ENCODE results near the gene MYADM.
"Not testable (repeated sequence)": the region's sequence is repeated elsewhere in the genome, so short reads cannot be mapped to it uniquely, and the experiment has no call there.

Gene MYADM

DNA sequence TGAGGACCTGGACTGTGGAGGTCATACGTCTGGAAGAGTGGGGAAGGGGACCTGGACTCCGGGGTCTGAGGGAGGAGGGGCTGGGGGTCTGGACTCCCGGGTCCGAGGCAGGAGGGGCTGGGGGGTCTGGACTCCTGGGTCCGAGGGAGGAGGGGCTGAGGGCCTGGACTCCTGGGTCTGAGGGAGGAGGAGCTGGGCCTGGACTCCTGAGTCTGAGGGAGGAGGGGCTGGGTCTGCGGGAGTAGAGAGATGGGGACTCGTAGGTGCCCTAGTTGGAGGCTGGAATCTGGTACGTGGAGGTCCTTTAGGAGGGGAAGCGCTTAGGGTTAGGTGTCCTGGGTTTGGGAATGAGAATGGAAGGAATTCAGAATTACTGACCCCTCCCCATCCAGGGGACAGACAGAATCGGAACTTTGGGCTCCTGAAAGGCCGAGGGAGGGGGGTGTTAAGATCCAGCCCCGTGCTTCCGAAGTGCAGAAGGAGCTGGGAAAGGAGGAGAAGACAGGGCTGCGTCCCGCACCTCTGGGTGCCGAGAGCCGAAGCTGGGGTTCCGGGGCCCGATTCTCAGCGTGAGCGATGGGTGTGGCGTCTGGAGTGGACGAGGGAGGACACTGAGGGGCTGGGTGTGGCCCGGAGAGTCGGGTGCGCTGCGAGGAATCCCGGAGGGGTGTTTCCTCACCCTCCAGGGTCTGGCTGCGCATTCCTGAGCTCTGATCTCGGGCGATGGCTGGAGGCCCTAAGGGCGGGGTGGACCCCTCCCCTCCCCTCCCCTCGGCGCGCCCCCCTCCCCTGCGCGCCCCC lies 608 bp downstream of the MYADM start:
- no peak for DNase-seq (ENCODE audit: low read depth, low spot score)
- H3K9ac ChIP-seq (ENCODE audit: insufficient read length): peak overlapping the region; percentile 77
- peak overlapping the region; percentile 80 for H3K4me3 ChIP-seq
- no peak for TF ChIP-seq EZH2 (IDR thresholded peaks at IDR 0.05)
- TF ChIP-seq FOXP2 (optimal IDR thresholded peaks at IDR 0.05; ENCODE audit: control extremely low read depth, extremely low read length, insufficient read depth): no peak
- TF ChIP-seq POLR2AphosphoS5 (IDR thresholded peaks at IDR 0.05; ENCODE audit: borderline replicate concordance, low read depth, low read length): no peak
- no peaks in the 10 kb centered on the region for H3K36me3 ChIP-seq (ENCODE audit: insufficient read depth, low read length)
- no peaks in the 10 kb centered on the region for H3K9me3 ChIP-seq (ENCODE audit: low read depth, low read length)
- H3K27ac ChIP-seq: peak overlapping the region; percentile 48; the same call in 1 of the 2 replicates

DNA sequence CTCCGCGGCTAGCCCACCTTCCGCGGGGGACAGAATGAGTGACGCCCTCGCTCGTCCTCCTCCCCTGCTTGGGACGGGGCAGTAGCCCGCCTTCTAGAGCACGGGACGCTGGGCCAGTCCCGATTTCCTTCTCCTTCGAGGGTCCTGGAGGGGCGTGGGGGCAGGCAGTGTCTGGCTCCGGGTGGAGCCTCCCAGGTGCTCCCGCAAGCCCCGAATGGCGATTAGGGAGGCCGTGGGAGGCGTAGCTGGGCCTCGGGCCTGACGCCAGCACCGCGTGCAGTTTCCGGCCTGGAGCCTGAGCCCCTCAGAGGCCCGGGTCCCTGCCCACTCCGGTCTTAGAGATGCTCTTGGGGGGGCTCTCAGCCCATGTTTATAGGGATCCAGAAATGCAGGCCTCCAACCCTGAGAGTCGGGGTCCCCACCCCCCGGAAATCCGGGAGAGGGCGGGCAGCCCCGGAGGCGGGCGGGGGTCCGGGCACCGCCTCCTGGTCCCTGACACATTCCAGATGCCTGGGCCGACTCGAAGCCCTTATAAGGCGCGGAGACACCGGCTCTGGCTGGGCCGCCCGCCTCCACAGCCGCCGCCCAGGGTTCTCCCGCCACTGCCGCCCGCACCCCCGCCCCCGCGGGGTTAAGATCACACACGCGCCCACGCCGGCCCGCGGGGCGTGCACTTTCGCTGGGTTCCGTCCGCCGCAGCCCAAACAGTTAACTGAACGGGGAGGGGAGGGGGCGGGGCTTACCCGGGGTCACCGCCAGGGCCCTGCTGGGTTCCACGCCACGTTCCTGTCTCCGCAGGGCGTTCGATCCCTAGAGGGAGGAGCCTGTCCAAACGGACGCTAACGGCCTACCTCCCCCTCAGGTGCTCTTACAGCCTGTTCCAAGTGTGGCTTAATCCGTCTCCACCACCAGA lies 1.5 kb downstream of the MYADM start:
- H3K4me3 ChIP-seq: peak overlapping the region; percentile 80
- H3K36me3 ChIP-seq (ENCODE audit: insufficient read depth, low read length): no peaks in the 10 kb centered on the region; the same call in 1 of the 2 replicates
- TF ChIP-seq FOXP2 (optimal IDR thresholded peaks at IDR 0.05; ENCODE audit: control extremely low read depth, extremely low read length, insufficient read depth) (no peak), POLR2AphosphoS5 (IDR thresholded peaks at IDR 0.05; ENCODE audit: borderline replicate concordance, low read depth, low read length) (0 out of 2 replicates have a peak, but pooled peaks have one; percentile 13)
- no peak for DNase-seq (ENCODE audit: low read depth, low spot score)
- H3K9me3 ChIP-seq (ENCODE audit: low read depth, low read length): no peaks in the 10 kb centered on the region
- peak overlapping the region; percentile 77 for H3K9ac ChIP-seq (ENCODE audit: insufficient read length)
- H3K27ac ChIP-seq: peak overlapping the region; percentile 68

DNA sequence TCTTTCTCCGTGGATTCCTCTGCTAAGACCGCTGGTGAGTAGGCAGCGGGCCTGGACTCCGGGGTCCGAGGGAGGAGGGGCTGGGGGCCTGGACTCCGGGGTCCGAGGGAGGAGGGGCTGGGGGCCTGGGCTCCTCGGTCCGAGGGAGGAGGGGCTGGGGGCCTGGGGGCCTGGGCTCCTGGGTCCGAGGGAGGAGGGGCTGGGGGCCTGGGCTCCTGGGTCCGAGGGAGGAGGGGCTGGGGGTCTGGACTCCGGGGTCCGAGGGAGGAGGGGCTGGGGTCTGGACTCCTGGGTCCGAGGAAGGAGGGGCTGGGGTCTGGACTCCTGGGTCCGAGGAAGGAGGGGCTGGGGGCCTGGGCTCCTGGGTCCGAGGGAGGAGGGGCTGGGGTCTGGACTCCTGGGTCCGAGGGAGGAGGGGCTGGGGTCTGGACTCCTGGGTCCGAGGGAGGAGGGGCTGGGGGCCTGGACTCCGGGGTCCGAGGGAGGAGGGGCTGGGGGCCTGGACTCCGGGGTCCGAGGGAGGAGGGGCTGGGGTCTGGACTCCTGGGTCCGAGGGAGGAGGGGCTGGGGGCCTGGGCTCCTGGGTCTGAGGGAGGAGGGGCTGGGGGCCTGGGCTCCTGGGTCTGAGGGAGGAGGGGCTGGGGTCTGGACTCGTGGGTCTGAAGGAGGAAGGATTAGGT lies 2.3 kb downstream of the MYADM start:
- not testable (repeated sequence) for DNase-seq (ENCODE audit: low read depth, low spot score); H3K9me3 ChIP-seq (ENCODE audit: low read depth, low read length); H3K36me3 ChIP-seq (ENCODE audit: insufficient read depth, low read length)
- Histone ChIP-seq H3K4me3 (peak overlapping the region; percentile 80), H3K27ac (peak overlapping the region; percentile 68; the same call in 1 of the 2 replicates), H3K9ac (ENCODE audit: insufficient read length) (peak overlapping the region; percentile 77)

DNA sequence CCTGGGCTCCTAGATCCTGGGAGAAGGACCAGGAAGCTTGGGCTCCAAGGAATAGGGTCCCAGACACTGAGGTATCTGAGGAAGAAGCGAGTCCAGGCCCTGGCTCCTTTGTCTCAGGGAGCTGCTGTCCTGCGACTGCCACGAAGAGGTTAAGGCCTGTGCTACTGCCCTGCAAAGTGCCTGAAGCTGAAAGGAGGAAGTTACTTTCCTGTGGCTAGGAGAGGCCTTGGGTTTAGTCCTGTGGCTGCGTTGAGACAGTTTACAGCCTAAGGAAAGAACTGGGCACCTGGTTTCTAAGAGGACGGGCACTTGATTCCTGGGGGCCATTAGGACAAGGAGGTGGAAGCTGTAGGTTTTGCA lies 2.8 kb downstream of the MYADM start:
- no peak for DNase-seq (ENCODE audit: low read depth, low spot score)
- Histone ChIP-seq H3K4me3 (no peak overlapping the region), H3K9me3 (ENCODE audit: low read depth, low read length) (no peaks in the 10 kb centered on the region), H3K27ac (no peak overlapping the region), H3K9ac (ENCODE audit: insufficient read length) (no peak overlapping the region), H3K36me3 (ENCODE audit: insufficient read depth, low read length) (no peaks in the 10 kb centered on the region; the same call in 1 of the 2 replicates)
- no peak for TF ChIP-seq POLR2AphosphoS5 (IDR thresholded peaks at IDR 0.05; ENCODE audit: borderline replicate concordance, low read depth, low read length)
- TF ChIP-seq EZH2 (IDR thresholded peaks at IDR 0.05): no peak
- no peak for TF ChIP-seq FOXP2 (optimal IDR thresholded peaks at IDR 0.05; ENCODE audit: control extremely low read depth, extremely low read length, insufficient read depth)

DNA sequence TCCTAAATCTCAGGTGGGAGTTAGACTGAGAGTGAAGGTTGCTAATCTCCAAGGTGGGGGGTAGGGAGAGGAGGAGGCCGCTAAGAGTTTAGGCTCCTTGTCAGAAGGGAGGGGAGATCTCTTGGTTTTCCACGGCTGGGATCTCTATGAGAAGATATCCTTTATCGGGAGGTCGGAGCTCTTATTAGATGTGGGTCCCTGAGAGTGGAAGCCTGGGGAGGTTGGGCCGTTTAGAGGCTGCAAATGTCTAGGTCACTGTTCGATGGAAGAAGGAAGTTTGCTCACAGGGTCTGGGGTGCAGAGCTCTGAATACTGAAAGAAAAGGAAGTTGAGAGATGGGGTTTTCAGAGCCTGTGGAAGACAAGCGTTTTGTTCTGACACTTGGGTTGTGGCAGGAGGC lies 3.8 kb downstream of the MYADM start:
- Histone ChIP-seq H3K9ac (ENCODE audit: insufficient read length) (no peak overlapping the region), H3K36me3 (ENCODE audit: insufficient read depth, low read length) (no peaks in the 10 kb centered on the region; the same call in 1 of the 2 replicates), H3K4me3 (no peak overlapping the region), H3K27ac (no peak overlapping the region), H3K9me3 (ENCODE audit: low read depth, low read length) (no peaks in the 10 kb centered on the region)
- TF ChIP-seq POLR2AphosphoS5 (IDR thresholded peaks at IDR 0.05; ENCODE audit: borderline replicate concordance, low read depth, low read length) (no peak), EZH2 (IDR thresholded peaks at IDR 0.05) (no peak), FOXP2 (optimal IDR thresholded peaks at IDR 0.05; ENCODE audit: control extremely low read depth, extremely low read length, insufficient read depth) (no peak)
- DNase-seq (ENCODE audit: low read depth, low spot score): no peak

DNA sequence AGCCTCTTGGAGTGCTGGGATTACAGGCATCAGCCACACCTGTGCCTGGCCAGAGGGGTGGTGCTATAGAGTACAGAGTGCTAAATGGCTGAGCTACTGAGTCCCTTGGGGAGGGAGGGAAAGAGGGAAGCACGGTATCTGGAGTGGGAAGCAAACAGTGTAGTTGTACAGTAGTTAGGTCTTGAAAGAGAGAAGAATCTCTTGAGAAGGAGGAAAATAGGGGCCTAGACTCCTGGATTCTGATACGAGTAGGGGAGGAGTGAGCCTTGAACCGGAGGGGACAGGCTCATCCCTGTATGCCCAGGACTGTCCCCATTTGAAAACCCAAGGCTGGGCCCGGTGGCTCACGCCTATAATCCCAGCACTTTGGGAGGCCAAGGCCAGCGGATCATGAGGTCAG lies 5.1 kb downstream of the MYADM start:
- H3K36me3 ChIP-seq (ENCODE audit: insufficient read depth, low read length): no peaks in the 10 kb centered on the region; the same call in 1 of the 2 replicates
- TF ChIP-seq FOXP2 (optimal IDR thresholded peaks at IDR 0.05; ENCODE audit: control extremely low read depth, extremely low read length, insufficient read depth) (no peak), EZH2 (IDR thresholded peaks at IDR 0.05) (no peak), POLR2AphosphoS5 (IDR thresholded peaks at IDR 0.05; ENCODE audit: borderline replicate concordance, low read depth, low read length) (no peak)
- no peaks in the 10 kb centered on the region for H3K9me3 ChIP-seq (ENCODE audit: low read depth, low read length)
- no peak for DNase-seq (ENCODE audit: low read depth, low spot score)
- H3K27ac ChIP-seq: no peak overlapping the region
- no peak overlapping the region for H3K4me3 ChIP-seq
- no peak overlapping the region for H3K9ac ChIP-seq (ENCODE audit: insufficient read length)

DNA sequence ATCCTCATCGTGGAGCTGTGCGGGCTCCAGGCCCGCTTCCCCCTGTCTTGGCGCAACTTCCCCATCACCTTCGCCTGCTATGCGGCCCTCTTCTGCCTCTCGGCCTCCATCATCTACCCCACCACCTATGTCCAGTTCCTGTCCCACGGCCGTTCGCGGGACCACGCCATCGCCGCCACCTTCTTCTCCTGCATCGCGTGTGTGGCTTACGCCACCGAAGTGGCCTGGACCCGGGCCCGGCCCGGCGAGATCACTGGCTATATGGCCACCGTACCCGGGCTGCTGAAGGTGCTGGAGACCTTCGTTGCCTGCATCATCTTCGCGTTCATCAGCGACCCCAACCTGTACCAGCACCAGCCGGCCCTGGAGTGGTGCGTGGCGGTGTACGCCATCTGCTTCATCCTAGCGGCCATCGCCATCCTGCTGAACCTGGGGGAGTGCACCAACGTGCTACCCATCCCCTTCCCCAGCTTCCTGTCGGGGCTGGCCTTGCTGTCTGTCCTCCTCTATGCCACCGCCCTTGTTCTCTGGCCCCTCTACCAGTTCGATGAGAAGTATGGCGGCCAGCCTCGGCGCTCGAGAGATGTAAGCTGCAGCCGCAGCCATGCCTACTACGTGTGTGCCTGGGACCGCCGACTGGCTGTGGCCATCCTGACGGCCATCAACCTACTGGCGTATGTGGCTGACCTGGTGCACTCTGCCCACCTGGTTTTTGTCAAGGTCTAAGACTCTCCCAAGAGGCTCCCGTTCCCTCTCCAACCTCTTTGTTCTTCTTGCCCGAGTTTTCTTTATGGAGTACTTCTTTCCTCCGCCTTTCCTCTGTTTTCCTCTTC lies 6.3 kb downstream of the MYADM start:
- no peak for DNase-seq (ENCODE audit: low read depth, low spot score)
- Histone ChIP-seq H3K27ac (no peak overlapping the region), H3K36me3 (ENCODE audit: insufficient read depth, low read length) (no peaks in the 10 kb centered on the region; the same call in 1 of the 2 replicates), H3K4me3 (no peak overlapping the region), H3K9ac (ENCODE audit: insufficient read length) (no peak overlapping the region), H3K9me3 (ENCODE audit: low read depth, low read length) (no peaks in the 10 kb centered on the region)
- TF ChIP-seq EZH2 (IDR thresholded peaks at IDR 0.05): no peak
- no peak for TF ChIP-seq POLR2AphosphoS5 (IDR thresholded peaks at IDR 0.05; ENCODE audit: borderline replicate concordance, low read depth, low read length)
- no peak for TF ChIP-seq FOXP2 (optimal IDR thresholded peaks at IDR 0.05; ENCODE audit: control extremely low read depth, extremely low read length, insufficient read depth)

All from SK-N-MC (cell line).